ENCODE measurements around the gene ITPR2.

ITPR2 gene

GRCh38 chr12:26668847-26669246, 164.1 kb downstream of the ITPR2 start:
- Histone ChIP-seq H3K4me1 (ENCODE audit: low read length) (no peaks in the 10 kb centered on the region), H3K27ac (ENCODE audit: low read length) (no peak overlapping the region), H3K4me3 (ENCODE audit: low read length) (no peak overlapping the region), H3K36me3 (replicated peaks; ENCODE audit: low read depth, low read length) (peaks cover 6% of the 10 kb centered on the region), H4K20me1 (ENCODE audit: insufficient read depth, low read length) (no peaks in the 10 kb centered on the region), H3K4me2 (ENCODE audit: low read length) (no peak overlapping the region), H2AFZ (ENCODE audit: low read depth, low read length) (no peak overlapping the region), H3K79me2 (ENCODE audit: low read length) (no peaks in the 10 kb centered on the region), H3K9ac (ENCODE audit: low read length) (no peak overlapping the region), H3K9me3 (ENCODE audit: insufficient read depth, low read length) (no peaks in the 10 kb centered on the region), H3K27me3 (ENCODE audit: low read depth, low read length) (no peaks in the 10 kb centered on the region)
- TF ChIP-seq CTCF (IDR thresholded peaks at IDR 0.05; ENCODE audit: low read depth, low read length) (no peak), EZH2phosphoT487 (IDR thresholded peaks at IDR 0.05; ENCODE audit: low read depth) (no peak)

DNA sequence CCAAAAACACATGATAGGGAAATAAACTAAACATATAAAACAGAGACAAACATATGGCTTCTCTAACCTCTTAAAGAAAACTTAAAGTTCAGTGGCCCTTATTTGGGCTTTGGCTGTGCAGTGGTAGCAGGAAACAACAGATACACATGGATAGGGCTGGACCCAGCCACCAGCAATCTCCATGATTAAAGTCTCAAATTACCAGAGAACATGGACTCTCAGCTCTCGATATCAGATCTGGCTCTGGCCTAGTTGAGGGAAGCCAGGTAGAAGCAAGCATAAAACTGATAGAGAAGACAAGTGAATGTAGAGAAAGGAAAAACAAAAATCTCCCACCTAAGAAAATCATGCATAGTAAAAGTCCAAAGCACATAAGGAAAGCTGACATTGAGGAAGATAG, 164.8 kb downstream of the ITPR2 start:
- Histone ChIP-seq H3K27ac (ENCODE audit: low read length) (no peak overlapping the region), H3K9ac (ENCODE audit: low read length) (no peak overlapping the region), H3K4me3 (ENCODE audit: low read length) (no peak overlapping the region), H3K9me3 (ENCODE audit: insufficient read depth, low read length) (no peaks in the 10 kb centered on the region), H3K36me3 (replicated peaks; ENCODE audit: low read depth, low read length) (peaks cover 6% of the 10 kb centered on the region), H3K27me3 (ENCODE audit: low read depth, low read length) (no peaks in the 10 kb centered on the region), H3K79me2 (ENCODE audit: low read length) (no peaks in the 10 kb centered on the region), H4K20me1 (ENCODE audit: insufficient read depth, low read length) (no peaks in the 10 kb centered on the region), H2AFZ (ENCODE audit: low read depth, low read length) (no peak overlapping the region), H3K4me2 (ENCODE audit: low read length) (no peak overlapping the region), H3K4me1 (ENCODE audit: low read length) (no peaks in the 10 kb centered on the region)
- TF ChIP-seq EZH2phosphoT487 (IDR thresholded peaks at IDR 0.05; ENCODE audit: low read depth) (no peak), CTCF (IDR thresholded peaks at IDR 0.05; ENCODE audit: low read depth, low read length) (no peak)

- TF ChIP-seq EZH2phosphoT487 (IDR thresholded peaks at IDR 0.05; ENCODE audit: low read depth): no peak
- TF ChIP-seq CTCF (IDR thresholded peaks at IDR 0.05; ENCODE audit: low read depth, low read length): no peak
- no peak overlapping the region for H3K4me2 ChIP-seq (ENCODE audit: low read length)
- H3K9me3 ChIP-seq (ENCODE audit: insufficient read depth, low read length): no peaks in the 10 kb centered on the region
- no peak overlapping the region for H3K9ac ChIP-seq (ENCODE audit: low read length)
- no peak overlapping the region for H2AFZ ChIP-seq (ENCODE audit: low read depth, low read length)
- peaks cover 8% of the 10 kb centered on the region for H3K36me3 ChIP-seq (replicated peaks; ENCODE audit: low read depth, low read length)
- no peak overlapping the region for H3K4me3 ChIP-seq (ENCODE audit: low read length)
- H3K27me3 ChIP-seq (ENCODE audit: low read depth, low read length): no peaks in the 10 kb centered on the region
- no peak overlapping the region for H3K27ac ChIP-seq (ENCODE audit: low read length)
- no peaks in the 10 kb centered on the region; the same call in 1 of the 2 replicates for H3K79me2 ChIP-seq (ENCODE audit: low read length)
- H4K20me1 ChIP-seq (ENCODE audit: insufficient read depth, low read length): peaks cover 3% of the 10 kb centered on the region; the same call in 1 of the 2 replicates
- H3K4me1 ChIP-seq (ENCODE audit: low read length): peaks cover 9% of the 10 kb centered on the region
These were observed 166.7 kb downstream of the ITPR2 start for GRCh38 chr12:26666286-26666685.

GRCh38 chr12:26661399-26661798, 171.6 kb downstream of the ITPR2 start:
- no peaks in the 10 kb centered on the region; the same call in 1 of the 2 replicates for H3K79me2 ChIP-seq (ENCODE audit: low read length)
- peaks cover 7% of the 10 kb centered on the region; the same call in 1 of the 2 replicates for H4K20me1 ChIP-seq (ENCODE audit: insufficient read depth, low read length)
- peaks cover 33% of the 10 kb centered on the region for H3K36me3 ChIP-seq (replicated peaks; ENCODE audit: low read depth, low read length)
- no peak overlapping the region for H2AFZ ChIP-seq (ENCODE audit: low read depth, low read length)
- TF ChIP-seq EZH2phosphoT487 (IDR thresholded peaks at IDR 0.05; ENCODE audit: low read depth) (no peak), CTCF (IDR thresholded peaks at IDR 0.05; ENCODE audit: low read depth, low read length) (no peak)
- H3K4me1 ChIP-seq (ENCODE audit: low read length): peaks cover 13% of the 10 kb centered on the region
- no peak overlapping the region for H3K4me3 ChIP-seq (ENCODE audit: low read length)
- no peaks in the 10 kb centered on the region for H3K27me3 ChIP-seq (ENCODE audit: low read depth, low read length)
- H3K27ac ChIP-seq (ENCODE audit: low read length): no peak overlapping the region
- no peak overlapping the region for H3K9ac ChIP-seq (ENCODE audit: low read length)
- H3K9me3 ChIP-seq (ENCODE audit: insufficient read depth, low read length): no peaks in the 10 kb centered on the region
- H3K4me2 ChIP-seq (ENCODE audit: low read length): peak overlapping the region; percentile 35

Data from OCI-LY3 (cell line).